Measurements from ENCODE around the gene DIS3L2. TPM values are rescaled to one million over a fixed set of nuclear protein-coding genes. Genes with fewer than 3 reads are reported as not detected.
"Not testable (repeated sequence)": the region's sequence is repeated elsewhere in the genome, so short reads cannot be mapped to it uniquely, and the experiment has no call there.

The DIS3L2 gene
- total RNA-seq, 1 donor from 2014 or later, result 53.6 TPM

DNA sequence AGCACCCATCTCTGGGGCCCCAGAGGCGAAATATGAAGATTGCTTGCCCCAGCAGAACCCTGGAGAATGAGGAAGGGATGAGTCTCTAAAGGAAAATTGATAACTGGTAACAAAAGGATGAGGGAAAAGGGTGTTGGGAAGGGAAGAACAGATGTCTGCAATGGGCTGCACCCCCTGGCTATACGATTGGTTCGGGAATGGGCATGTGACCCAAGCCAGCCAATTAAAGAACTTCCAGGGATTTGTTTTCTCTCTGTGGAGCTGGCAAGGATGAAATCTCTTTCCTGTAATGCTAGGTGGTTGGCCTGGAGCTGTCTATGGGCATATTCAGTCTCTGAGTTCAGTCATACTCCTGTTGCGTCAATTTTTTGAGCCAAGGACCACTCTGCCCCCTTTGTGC lies 22.5 kb upstream of the DIS3L2 start:
- Mint-ChIP-seq H3K27ac (no peak overlapping the region), H3K4me3 (no peak overlapping the region), H3K9me3 (no peaks in the 10 kb centered on the region), H3K36me3 (no peaks in the 10 kb centered on the region), H3K4me1 (ENCODE audit: unreplicated experiment) (no peaks in the 10 kb centered on the region), H3K27me3 (no peaks in the 10 kb centered on the region)
- DNase-seq (ENCODE audit: extremely low spot score, unreplicated experiment), result peak; percentile 42
- TF ChIP-seq, protein P1, sequence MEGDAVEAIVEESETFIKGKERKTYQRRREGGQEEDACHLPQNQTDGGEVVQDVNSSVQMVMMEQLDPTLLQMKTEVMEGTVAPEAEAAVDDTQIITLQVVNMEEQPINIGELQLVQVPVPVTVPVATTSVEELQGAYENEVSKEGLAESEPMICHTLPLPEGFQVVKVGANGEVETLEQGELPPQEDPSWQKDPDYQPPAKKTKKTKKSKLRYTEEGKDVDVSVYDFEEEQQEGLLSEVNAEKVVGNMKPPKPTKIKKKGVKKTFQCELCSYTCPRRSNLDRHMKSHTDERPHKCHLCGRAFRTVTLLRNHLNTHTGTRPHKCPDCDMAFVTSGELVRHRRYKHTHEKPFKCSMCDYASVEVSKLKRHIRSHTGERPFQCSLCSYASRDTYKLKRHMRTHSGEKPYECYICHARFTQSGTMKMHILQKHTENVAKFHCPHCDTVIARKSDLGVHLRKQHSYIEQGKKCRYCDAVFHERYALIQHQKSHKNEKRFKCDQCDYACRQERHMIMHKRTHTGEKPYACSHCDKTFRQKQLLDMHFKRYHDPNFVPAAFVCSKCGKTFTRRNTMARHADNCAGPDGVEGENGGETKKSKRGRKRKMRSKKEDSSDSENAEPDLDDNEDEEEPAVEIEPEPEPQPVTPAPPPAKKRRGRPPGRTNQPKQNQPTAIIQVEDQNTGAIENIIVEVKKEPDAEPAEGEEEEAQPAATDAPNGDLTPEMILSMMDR (conservative IDR thresholded peaks at IDR 0.05), result no peak

GRCh38 chr2:231940795-231941194 lies 20.7 kb upstream of the DIS3L2 start:
- TF ChIP-seq, protein P1 (conservative IDR thresholded peaks at IDR 0.05), result no peak
- Mint-ChIP-seq H3K4me1 (ENCODE audit: unreplicated experiment) (no peaks in the 10 kb centered on the region), H3K4me3 (no peak overlapping the region), H3K27me3 (peaks cover 6% of the 10 kb centered on the region), H3K9me3 (no peaks in the 10 kb centered on the region), H3K36me3 (no peaks in the 10 kb centered on the region), H3K27ac (no peak overlapping the region)
- DNase-seq (ENCODE audit: extremely low spot score, unreplicated experiment), result no peak

DNA sequence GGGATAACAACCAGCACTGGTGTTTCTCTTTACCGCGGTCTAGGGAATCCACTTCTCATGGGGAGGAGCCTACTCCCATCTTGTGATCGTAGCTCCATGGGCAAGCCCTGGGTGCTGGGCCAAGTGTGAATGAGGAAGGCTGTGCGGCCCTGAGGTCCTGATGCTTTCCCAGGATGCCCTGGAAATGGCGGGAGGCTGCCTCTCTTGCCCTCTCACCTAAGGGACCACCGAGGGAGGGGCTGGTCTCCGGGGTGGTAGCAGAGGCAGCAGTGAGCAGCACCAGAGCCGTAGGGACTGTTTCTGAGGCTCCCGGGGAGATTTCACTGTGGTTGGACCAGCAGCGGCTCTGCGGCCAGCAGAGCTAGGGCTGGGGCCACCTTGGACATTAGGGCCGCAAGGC lies 19.8 kb upstream of the DIS3L2 start:
- H3K27ac Mint-ChIP-seq, result no peak overlapping the region
- no peak overlapping the region for H3K4me3 Mint-ChIP-seq
- TF ChIP-seq, protein P1 (conservative IDR thresholded peaks at IDR 0.05), result no peak
- H3K4me1 Mint-ChIP-seq (ENCODE audit: unreplicated experiment), result no peaks in the 10 kb centered on the region
- H3K27me3 Mint-ChIP-seq, result peaks cover 6% of the 10 kb centered on the region
- DNase-seq (ENCODE audit: extremely low spot score, unreplicated experiment), result peak; percentile 44
- no peaks in the 10 kb centered on the region for H3K9me3 Mint-ChIP-seq
- H3K36me3 Mint-ChIP-seq, result no peaks in the 10 kb centered on the region

DNA sequence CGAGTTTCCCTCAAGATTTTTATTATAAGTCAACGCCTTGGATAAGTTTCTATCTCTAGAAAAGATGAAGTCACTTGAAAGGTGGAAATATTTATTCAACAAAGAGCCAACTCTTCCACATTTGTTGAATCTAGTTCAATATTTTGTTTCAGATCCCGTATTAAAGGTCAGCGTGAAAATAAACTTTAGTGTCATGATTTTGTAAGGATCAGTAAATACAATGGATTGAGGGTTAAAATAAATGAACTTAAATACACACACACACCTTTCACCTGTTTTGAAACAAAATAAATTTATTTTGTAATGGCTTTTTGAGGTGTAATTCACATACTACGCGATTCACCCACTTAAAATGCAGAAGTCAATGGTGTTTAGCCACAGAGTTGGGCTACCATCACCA lies 19.3 kb upstream of the DIS3L2 start:
- H3K27ac Mint-ChIP-seq, result no peak overlapping the region
- H3K4me3 Mint-ChIP-seq, result no peak overlapping the region
- H3K27me3 Mint-ChIP-seq, result peaks cover 6% of the 10 kb centered on the region
- TF ChIP-seq, protein P1 (conservative IDR thresholded peaks at IDR 0.05), result no peak
- no peaks in the 10 kb centered on the region for H3K36me3 Mint-ChIP-seq
- DNase-seq (ENCODE audit: extremely low spot score, unreplicated experiment), result no peak
- H3K4me1 Mint-ChIP-seq (ENCODE audit: unreplicated experiment), result no peaks in the 10 kb centered on the region
- H3K9me3 Mint-ChIP-seq, result no peaks in the 10 kb centered on the region

DNA sequence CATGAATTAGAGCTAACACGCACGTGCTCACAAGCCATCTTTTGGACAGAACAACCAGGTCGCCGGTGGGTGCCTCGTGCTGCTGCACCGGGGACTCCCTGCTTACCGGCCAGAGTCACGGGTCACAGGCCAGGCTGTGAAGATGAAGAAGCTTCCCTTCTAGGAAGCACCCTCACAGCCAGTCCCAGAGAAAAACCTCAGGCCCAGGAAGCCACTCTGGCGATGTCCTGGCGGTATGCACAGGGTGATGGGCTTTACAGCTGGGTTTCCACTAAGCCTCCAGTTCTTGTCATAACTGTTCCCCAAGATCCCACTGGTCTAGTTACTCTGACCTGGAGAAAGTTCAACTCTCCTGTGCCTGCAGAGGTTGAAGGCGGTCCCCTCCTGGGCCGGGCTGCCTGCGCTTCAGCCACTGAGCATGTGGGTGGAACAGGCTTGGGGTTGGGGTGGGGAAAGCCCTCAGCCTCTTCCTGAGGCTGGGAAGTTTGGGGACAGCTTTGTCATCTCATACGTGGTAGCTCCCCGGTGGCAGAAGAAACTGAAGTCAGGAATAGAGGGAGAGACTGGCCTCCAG lies 15.2 kb upstream of the DIS3L2 start:
- TF ChIP-seq, protein P1 (conservative IDR thresholded peaks at IDR 0.05), result no peak
- H3K9me3 Mint-ChIP-seq, result no peaks in the 10 kb centered on the region
- no peaks in the 10 kb centered on the region for H3K36me3 Mint-ChIP-seq
- no peak overlapping the region for H3K27ac Mint-ChIP-seq
- no peak overlapping the region for H3K4me3 Mint-ChIP-seq
- H3K27me3 Mint-ChIP-seq, result peaks cover 9% of the 10 kb centered on the region
- H3K4me1 Mint-ChIP-seq (ENCODE audit: unreplicated experiment), result no peaks in the 10 kb centered on the region
- DNase-seq (ENCODE audit: extremely low spot score, unreplicated experiment), result no peak

GRCh38 chr2:231947112-231947511 lies 14.4 kb upstream of the DIS3L2 start:
- H3K36me3 Mint-ChIP-seq; H3K27ac Mint-ChIP-seq; H3K4me3 Mint-ChIP-seq; H3K4me1 Mint-ChIP-seq (ENCODE audit: unreplicated experiment); H3K27me3 Mint-ChIP-seq; H3K9me3 Mint-ChIP-seq; DNase-seq (ENCODE audit: extremely low spot score, unreplicated experiment): not testable (repeated sequence)

Data from type B pancreatic cell (in vitro differentiated cells).